Mesendoderm (in vitro differentiated cells): Measurements from ENCODE around the gene CHP1.
"Not testable (repeated sequence)": the region's sequence is repeated elsewhere in the genome, so short reads cannot be mapped to it uniquely, and the experiment has no call there.

Source experiments
- DNase-seq: peaks from one replicate; pipeline ENCODE4 v3.0.0; 2013
- H2AK5ac ChIP-seq: 2 replicates; pipeline ENCODE4 v1.6.1; 2013; ENCODE audit warnings: low read length, inconsistent platforms
- H2BK120ac ChIP-seq: 2 replicates; pipeline ENCODE4 v1.6.1; 2013; ENCODE audit warnings: low read depth, mild to moderate bottlenecking, low read length, moderate library complexity, mixed read lengths
- H2BK15ac ChIP-seq: replicated peaks from 2 replicates; pipeline ENCODE4 v1.6.1; 2013; ENCODE audit warnings: low read depth, mild to moderate bottlenecking, moderate library complexity
- H2BK5ac ChIP-seq: 2 replicates; pipeline ENCODE4 v1.6.1; 2013; ENCODE audit warnings: low read length, inconsistent platforms
- H3K18ac ChIP-seq: 2 replicates; pipeline ENCODE4 v1.6.1; 2013; ENCODE audit warnings: mild to moderate bottlenecking, low read length, mixed read lengths
- H3K23ac ChIP-seq: one replicate; pipeline ENCODE4 v1.6.1; 2013; ENCODE audit warnings: low read length
- H3K27ac ChIP-seq: 2 replicates; pipeline ENCODE4 v1.5.1; 2013; ENCODE audit warnings: low read depth, mild to moderate bottlenecking, inconsistent platforms, low read length, moderate library complexity
- H3K27me3 ChIP-seq: 2 replicates; pipeline ENCODE4 v1.6.1; 2013; ENCODE audit warnings: low read length, control low read depth, mild to moderate bottlenecking, inconsistent platforms; ENCODE audit not compliant: insufficient read depth, poor library complexity
- H3K36me3 ChIP-seq: 2 replicates; pipeline ENCODE4 v1.6.1; 2013; ENCODE audit warnings: low read length, inconsistent platforms; ENCODE audit not compliant: control insufficient read depth, insufficient read depth
- H3K4ac ChIP-seq: one replicate; pipeline ENCODE4 v1.6.1; 2013; ENCODE audit warnings: low read depth, mild to moderate bottlenecking, low read length, moderate library complexity
- H3K4me1 ChIP-seq: 2 replicates; pipeline ENCODE4 v1.6.1; 2013; ENCODE audit warnings: low read depth, low read length, inconsistent platforms; ENCODE audit not compliant: control insufficient read depth
- H3K4me2 ChIP-seq: 2 replicates; pipeline ENCODE4 v1.6.1; 2013; ENCODE audit warnings: low read length
- H3K4me3 ChIP-seq: 2 replicates; pipeline ENCODE4 v1.5.1; 2013; ENCODE audit warnings: mild to moderate bottlenecking, low read length
- H3K56ac ChIP-seq: one replicate; pipeline ENCODE4 v1.6.1; 2013; ENCODE audit warnings: low read length
- H3K79me1 ChIP-seq: 2 replicates; pipeline ENCODE4 v1.6.1; 2013; ENCODE audit warnings: low read length, inconsistent platforms
- H3K79me2 ChIP-seq: 2 replicates; pipeline ENCODE4 v1.6.1; 2013; ENCODE audit warnings: mild to moderate bottlenecking, low read length; ENCODE audit not compliant: control insufficient read depth, insufficient read depth
- H3K9ac ChIP-seq: 2 replicates; pipeline ENCODE4 v1.6.1; 2013; ENCODE audit warnings: low read length, inconsistent platforms
- H4K5ac ChIP-seq: one replicate; pipeline ENCODE4 v1.6.1; 2013; ENCODE audit warnings: low read length
- H4K8ac ChIP-seq: one replicate; pipeline ENCODE4 v1.6.1; 2013; ENCODE audit warnings: low read depth, mild to moderate bottlenecking, control low read depth, low read length, moderate library complexity
- WGBS: extraction: QIAGEN DNeasy Blood & Tissue Kit; methylation state at CpG from one replicate; pipeline ENCODE4 v1.1.7; 2013; ENCODE audit warnings: low lambda C conversion rate, missing lambda C conversion rate; ENCODE audit not compliant: insufficient coverage; ENCODE audit errors: extremely low coverage; 5-methylcytosine and 5-hydroxymethylcytosine counted together

Gene CHP1

GRCh38 chr15:41304149-41304770 lies 73.2 kb downstream of the CHP1 start:
- H2BK15ac ChIP-seq, result no peak overlapping the region
- no peak overlapping the region for H2BK120ac ChIP-seq
- no peaks in the 10 kb centered on the region for H3K79me1 ChIP-seq
- H4K5ac ChIP-seq, result no peak overlapping the region
- H3K23ac ChIP-seq, result no peak overlapping the region
- no peaks in the 10 kb centered on the region for H3K4me1 ChIP-seq
- no peak overlapping the region for H3K18ac ChIP-seq
- no peak for DNase-seq
- no peak overlapping the region for H3K56ac ChIP-seq
- WGBS, result no CpG with 5 or more reads among the region's 3 CpGs
- H3K36me3 ChIP-seq, result no peaks in the 10 kb centered on the region
- H2AK5ac ChIP-seq, result no peak overlapping the region
- H3K4me2 ChIP-seq, result no peak overlapping the region
- H2BK5ac ChIP-seq, result no peak overlapping the region
- no peaks in the 10 kb centered on the region for H3K27me3 ChIP-seq
- no peak overlapping the region for H3K4ac ChIP-seq
- H3K27ac ChIP-seq, result no peak overlapping the region
- H4K8ac ChIP-seq, result no peak overlapping the region
- no peaks in the 10 kb centered on the region for H3K79me2 ChIP-seq
- H3K4me3 ChIP-seq, result no peak overlapping the region
- H3K9ac ChIP-seq, result no peak overlapping the region

DNA sequence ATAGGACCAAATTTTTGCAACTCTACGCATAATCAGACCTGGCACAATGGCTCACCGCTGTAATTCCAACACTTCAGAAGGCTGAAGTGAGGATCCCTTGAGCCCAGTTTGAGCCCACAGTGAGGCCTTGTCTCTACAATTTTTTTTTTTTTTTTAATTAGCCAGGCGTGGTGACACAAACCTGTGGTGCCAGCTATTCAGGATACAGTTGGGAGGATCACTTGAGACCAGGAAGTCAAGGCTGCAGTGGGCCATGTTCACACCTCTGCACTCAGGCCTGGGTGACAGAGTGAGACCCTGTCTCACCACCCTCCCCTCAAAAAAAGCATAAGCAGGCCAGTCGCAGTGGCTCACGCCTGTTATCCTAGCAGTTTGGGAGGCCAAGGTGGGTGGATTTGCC lies 76.6 kb downstream of the CHP1 start:
- H3K27ac ChIP-seq, result no peak overlapping the region
- no peak overlapping the region for H3K23ac ChIP-seq
- H3K9ac ChIP-seq, result no peak overlapping the region
- no peak overlapping the region for H3K4me2 ChIP-seq
- no peak overlapping the region for H2BK5ac ChIP-seq
- no peak for DNase-seq
- no peak overlapping the region for H3K18ac ChIP-seq
- no peak overlapping the region for H4K5ac ChIP-seq
- H3K4me1 ChIP-seq, result no peaks in the 10 kb centered on the region
- no peaks in the 10 kb centered on the region for H3K27me3 ChIP-seq
- no peaks in the 10 kb centered on the region for H3K36me3 ChIP-seq
- no peak overlapping the region for H2BK120ac ChIP-seq
- no peaks in the 10 kb centered on the region for H3K79me2 ChIP-seq
- H2BK15ac ChIP-seq, result no peak overlapping the region
- H3K4me3 ChIP-seq, result no peak overlapping the region
- H4K8ac ChIP-seq, result no peak overlapping the region
- H3K56ac ChIP-seq, result no peak overlapping the region
- no peaks in the 10 kb centered on the region for H3K79me1 ChIP-seq
- no CpG with 5 or more reads among the region's 5 CpGs for WGBS
- H2AK5ac ChIP-seq, result no peak overlapping the region
- H3K4ac ChIP-seq, result no peak overlapping the region

- Histone ChIP-seq H3K36me3 (no peaks in the 10 kb centered on the region), H2BK5ac (no peak overlapping the region), H4K5ac (no peak overlapping the region), H4K8ac (no peak overlapping the region), H2BK15ac (no peak overlapping the region), H3K79me1 (no peaks in the 10 kb centered on the region), H2BK120ac (no peak overlapping the region), H3K4ac (no peak overlapping the region), H3K27me3 (no peaks in the 10 kb centered on the region), H3K9ac (no peak overlapping the region), H3K18ac (no peak overlapping the region), H2AK5ac (no peak overlapping the region), H3K79me2 (no peaks in the 10 kb centered on the region), H3K4me1 (no peaks in the 10 kb centered on the region), H3K23ac (no peak overlapping the region), H3K4me3 (no peak overlapping the region), H3K4me2 (no peak overlapping the region), H3K27ac (no peak overlapping the region), H3K56ac (no peak overlapping the region)
- WGBS, result no CpG with 5 or more reads among the region's 2 CpGs
- no peak for DNase-seq
Measured at GRCh38 chr15:41309226-41309905, 78.3 kb downstream of the CHP1 start.

- H3K23ac ChIP-seq, H3K4me2 ChIP-seq, H3K18ac ChIP-seq, H4K8ac ChIP-seq, H2BK120ac ChIP-seq, H3K79me2 ChIP-seq, H3K4me3 ChIP-seq, H3K56ac ChIP-seq, H4K5ac ChIP-seq, H3K79me1 ChIP-seq, H3K36me3 ChIP-seq, H3K4ac ChIP-seq, H3K9ac ChIP-seq, H2BK15ac ChIP-seq, H3K27me3 ChIP-seq, H3K27ac ChIP-seq, H2AK5ac ChIP-seq, H3K4me1 ChIP-seq, DNase-seq, H2BK5ac ChIP-seq: not testable (repeated sequence)
- no CpG with 5 or more reads among the region's 39 CpGs for WGBS
Measured at GRCh38 chr15:41320805-41321330, 89.8 kb downstream of the CHP1 start.

DNA sequence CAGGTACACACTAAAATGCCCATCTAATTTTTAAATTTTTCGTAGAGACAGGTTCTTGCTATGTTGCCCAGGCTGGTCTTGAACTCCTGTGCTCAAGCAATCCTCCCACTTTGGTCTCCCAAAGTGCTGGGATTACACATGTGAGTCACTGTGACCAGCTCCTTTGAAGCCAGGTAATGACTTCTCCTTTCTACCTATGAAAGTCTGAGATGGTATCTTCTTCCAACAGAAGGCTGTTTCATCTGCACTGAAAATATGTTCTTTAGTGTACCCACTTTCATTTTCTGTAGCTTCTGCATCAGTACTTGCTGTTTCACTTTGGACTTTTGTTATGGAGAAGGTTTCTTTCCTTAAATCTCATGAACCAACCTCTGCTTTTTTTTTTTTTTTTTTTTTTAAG lies 92.5 kb downstream of the CHP1 start:
- H4K8ac ChIP-seq, result no peak overlapping the region
- no peak overlapping the region for H2BK5ac ChIP-seq
- no peak overlapping the region for H2BK15ac ChIP-seq
- no peak overlapping the region for H3K56ac ChIP-seq
- H3K27ac ChIP-seq, result no peak overlapping the region
- no peaks in the 10 kb centered on the region for H3K79me1 ChIP-seq
- H3K4me1 ChIP-seq, result no peaks in the 10 kb centered on the region
- no peak overlapping the region for H3K9ac ChIP-seq
- no peaks in the 10 kb centered on the region for H3K27me3 ChIP-seq
- DNase-seq, result no peak
- no peak overlapping the region for H2BK120ac ChIP-seq
- H2AK5ac ChIP-seq, result no peak overlapping the region
- H4K5ac ChIP-seq, result no peak overlapping the region
- no CpG with 5 or more reads among the region's 1 CpG for WGBS
- H3K36me3 ChIP-seq, result no peaks in the 10 kb centered on the region
- H3K79me2 ChIP-seq, result no peaks in the 10 kb centered on the region
- no peak overlapping the region for H3K4ac ChIP-seq
- no peak overlapping the region for H3K4me3 ChIP-seq
- H3K4me2 ChIP-seq, result no peak overlapping the region
- H3K23ac ChIP-seq, result no peak overlapping the region
- no peak overlapping the region for H3K18ac ChIP-seq
